GM18909 (cell line): ENCODE data around the gene ACSL5.
"Not testable (repeated sequence)": the region's sequence is repeated elsewhere in the genome, so short reads cannot be mapped to it uniquely, and the experiment has no call there.

Source experiments
- ATAC-seq: cut with Tn5 transposase; IDR thresholded peaks from one replicate; pipeline ENCODE4 v1.9.1; 2021; ENCODE audit warnings: mild to moderate bottlenecking; ENCODE audit not compliant: unreplicated experiment, poor library complexity

ACSL5 gene

GRCh38 chr10:112402917-112403316, 29.0 kb downstream of the ACSL5 start:
- ATAC-seq: no peak

GRCh38 chr10:112404617-112405016, 30.7 kb downstream of the ACSL5 start:
- ATAC-seq: no peak

- ATAC-seq: not testable (repeated sequence)
These were observed 32.9 kb downstream of the ACSL5 start for GRCh38 chr10:112406806-112407205.

GRCh38 chr10:112407696-112408095, 33.8 kb downstream of the ACSL5 start:
- ATAC-seq: no peak

- ATAC-seq: no peak
These were observed 35.4 kb downstream of the ACSL5 start for GRCh38 chr10:112409299-112409698.

- no peak for ATAC-seq
These were observed 35.8 kb downstream of the ACSL5 start for GRCh38 chr10:112409755-112410154.

- no peak for ATAC-seq
These were observed 38.8 kb downstream of the ACSL5 start for GRCh38 chr10:112412696-112413095.

- ATAC-seq: no peak
These were observed 47.8 kb downstream of the ACSL5 start for GRCh38 chr10:112421731-112422130.

GRCh38 chr10:112424651-112425050, 50.7 kb downstream of the ACSL5 start:
- ATAC-seq: no peak

- ATAC-seq: no peak
These were observed 52.2 kb downstream of the ACSL5 start for GRCh38 chr10:112426111-112426510.

GRCh38 chr10:112429147-112429546, 55.2 kb downstream of the ACSL5 start:
- no peak for ATAC-seq

- ATAC-seq: no peak
These were observed 55.8 kb downstream of the ACSL5 start for GRCh38 chr10:112429654-112430230.

GRCh38 chr10:112433136-112433535, 59.2 kb downstream of the ACSL5 start:
- no peak for ATAC-seq

GRCh38 chr10:112434988-112435619, 61.2 kb downstream of the ACSL5 start:
- ATAC-seq: no peak

GRCh38 chr10:112438356-112438755, 64.4 kb downstream of the ACSL5 start:
- ATAC-seq: no peak

GRCh38 chr10:112441520-112441919, 67.6 kb downstream of the ACSL5 start:
- no peak for ATAC-seq

GRCh38 chr10:112442063-112442462, 68.1 kb downstream of the ACSL5 start:
- ATAC-seq: no peak

GRCh38 chr10:112446055-112446854, 72.3 kb downstream of the ACSL5 start:
- ATAC-seq: no peak

- ATAC-seq: peak; percentile 96
These were observed 73.1 kb downstream of the ACSL5 start, which contains the start of the genes VTI1A and ZDHHC6 for GRCh38 chr10:112446855-112447619. TSS of gene VTI1A (plus strand) at chr10:112447215. CDS start at chr10:112447374, 159 bp downstream. TSS of gene ZDHHC6 (minus strand) at chr10:112446914. CDS start at chr10:112445436, 1,478 bp downstream.

GRCh38 chr10:112447620-112447928, 73.7 kb downstream of the ACSL5 start:
- ATAC-seq: no peak

GRCh38 chr10:112448888-112449287, 75.0 kb downstream of the ACSL5 start:
- ATAC-seq: no peak
